Gastroesophageal sphincter (tissue), 4 donors: ENCODE measurements around the gene DNAI2. TPM values are rescaled to one million over a fixed set of nuclear protein-coding genes. Genes with fewer than 3 reads are reported as not detected.

Experiments
- ATAC-seq: fragments of 150-250 bp; one replicate; pipeline ENCODE4 v1.9.1; 2016; ENCODE audit warnings: mild to moderate bottlenecking, moderate library complexity
- H3K27ac ChIP-seq, 4 donors: fragments of 200-600 bp; sonication (generic) in 3 of 4; 1 replicate in 3 of 4; 2 replicates in 1 of 4; pipeline ENCODE4 v1.5.1; 2016 to 2019
- H3K27me3 ChIP-seq: fragments of 200-600 bp; sonication (generic); one replicate; pipeline ENCODE4 v1.5.1; 2019
- H3K36me3 ChIP-seq, 2 donors: fragments of 200-600 bp; sonication (generic); one replicate each; pipeline ENCODE4 v1.5.1; 2019; ENCODE audit warnings: control low read depth in 1 of 2
- H3K4me1 ChIP-seq, 3 donors: fragments of 200-600 bp; sonication (generic); 1 replicate in 2 of 3; 2 replicates in 1 of 3; pipeline ENCODE4 v1.5.1; 2016 to 2019; ENCODE audit warnings: control low read depth in 2 of 3
- H3K4me3 ChIP-seq, 2 donors: fragments of 200-600 bp; sonication (generic); one replicate each; pipeline ENCODE4 v1.5.1; 2019; ENCODE audit warnings: mild to moderate bottlenecking in 1 of 2, moderate library complexity in 1 of 2
- H3K9me3 ChIP-seq, 3 donors: fragments of 200-600 bp; sonication (generic); one replicate each; pipeline ENCODE4 v1.5.1; 2017 to 2019; ENCODE audit warnings: control low read depth in 2 of 3
- CTCF ChIP-seq, 4 experiments: fragments of 200-600 bp in 2 of 4; fragments of 450-650 bp in 2 of 4; sonication (generic) in 1 of 4; IDR thresholded peaks; one replicate each; pipeline ENCODE4 v1.5.1; 2017 to 2019; ENCODE audit warnings: antibody characterized with exemption in 4 of 4, mild to moderate bottlenecking in 2 of 4, moderate library complexity in 2 of 4
- EP300 ChIP-seq: sonication (generic); formaldehyde crosslinking; IDR thresholded peaks from one replicate; pipeline ENCODE4 v1.6.1; 2017; ENCODE audit warnings: antibody characterized with exemption, mild to moderate bottlenecking
- POLR2A ChIP-seq, 2 donors: fragments of 450-650 bp; IDR thresholded peaks; one replicate each; pipeline ENCODE4 v1.6.1; 2017; ENCODE audit warnings: antibody characterized with exemption in 2 of 2, mild to moderate bottlenecking in 2 of 2, moderate library complexity in 1 of 2
- POLR2AphosphoS5 ChIP-seq: sonication (generic); formaldehyde crosslinking; IDR thresholded peaks from one replicate; pipeline ENCODE4 v1.6.1; 2017; ENCODE audit warnings: antibody characterized with exemption
- WGBS, 2 donors: methylation state at CpG; one replicate each; pipeline ENCODE4 v1.1.5; 2018; ENCODE audit warnings: low coverage in 1 of 2; 5-methylcytosine and 5-hydroxymethylcytosine counted together
- total RNA-seq, 4 donors: library from RNA; depleted of rRNA; stranded (reverse); fragments of >200 nt; gene quantifications; one replicate each; pipeline ENCODE4 v1.1.0, GENCODE V29; 2016

The DNAI2 gene
- total RNA-seq, 4 donors from 2014 or later = not detected

- Histone ChIP-seq H3K4me3 (no peak overlapping the region), H3K27me3 (peaks cover 42% of the 10 kb centered on the region), H3K36me3 (no peaks in the 10 kb centered on the region), H3K4me1 (no peaks in the 10 kb centered on the region), H3K27ac (no peak overlapping the region), H3K9me3 (no peaks in the 10 kb centered on the region)
- ATAC-seq = no peak
- WGBS, 2 donors = 71 to 80% methylated on average over 6 to 7 of the region's 10 CpGs
- TF ChIP-seq EP300 = no peak
- no peak for TF ChIP-seq POLR2A (IDR thresholded peaks at IDR 0.05)
- TF ChIP-seq CTCF (IDR thresholded peaks at IDR 0.05) = no peak
- no peak for TF ChIP-seq POLR2AphosphoS5
Observed at GRCh38 chr17:74295625-74296547, 21.9 kb downstream of the DNAI2 start.

- no peak overlapping the region for H3K27ac ChIP-seq
- H3K27me3 ChIP-seq = peaks cover 47% of the 10 kb centered on the region
- no peaks in the 10 kb centered on the region for H3K9me3 ChIP-seq
- H3K36me3 ChIP-seq = no peaks in the 10 kb centered on the region
- no peak for TF ChIP-seq POLR2A (IDR thresholded peaks at IDR 0.05)
- TF ChIP-seq POLR2AphosphoS5 = no peak
- peak in 3 of 4 experiments; percentile 44 to 58 (median 51) for TF ChIP-seq CTCF (IDR thresholded peaks at IDR 0.05)
- no peak for TF ChIP-seq EP300
- H3K4me3 ChIP-seq = no peak overlapping the region
- ATAC-seq = no peak
- H3K4me1 ChIP-seq = no peaks in the 10 kb centered on the region
- 7 to 12% methylated on average over 3 to 5 of the region's 5 CpGs for WGBS, 2 donors
Observed at GRCh38 chr17:74296548-74296936, 22.5 kb downstream of the DNAI2 start.

GRCh38 chr17:74297941-74298340 lies 23.9 kb downstream of the DNAI2 start:
- TF ChIP-seq EP300 = no peak
- Histone ChIP-seq H3K27ac (no peak overlapping the region), H3K4me1 (no peaks in the 10 kb centered on the region), H3K27me3 (peaks cover 47% of the 10 kb centered on the region), H3K36me3 (no peaks in the 10 kb centered on the region), H3K4me3 (no peak overlapping the region), H3K9me3 (no peaks in the 10 kb centered on the region)
- WGBS, 2 donors = 54 to 100% methylated on average over 2 to 3 of the region's 4 CpGs
- no peak for ATAC-seq

GRCh38 chr17:74298778-74299177 lies 24.7 kb downstream of the DNAI2 start:
- Histone ChIP-seq H3K4me3 (no peak overlapping the region), H3K27me3 (peaks cover 47% of the 10 kb centered on the region), H3K27ac (no peak overlapping the region), H3K36me3 (no peaks in the 10 kb centered on the region), H3K9me3 (no peaks in the 10 kb centered on the region), H3K4me1 (no peaks in the 10 kb centered on the region)
- ATAC-seq = no peak
- TF ChIP-seq CTCF (IDR thresholded peaks at IDR 0.05) = no peak
- no peak for TF ChIP-seq EP300
- no peak for TF ChIP-seq POLR2AphosphoS5
- no peak for TF ChIP-seq POLR2A (IDR thresholded peaks at IDR 0.05)
- WGBS, 2 donors = 64 to 69% methylated on average over 6 to 7 of the region's 7 CpGs

- TF ChIP-seq POLR2A (IDR thresholded peaks at IDR 0.05) (no peak), EP300 (no peak), CTCF (IDR thresholded peaks at IDR 0.05) (no peak), POLR2AphosphoS5 (no peak)
- H3K27ac ChIP-seq = no peak overlapping the region
Observed at GRCh38 chr17:74299226-74300009, 25.4 kb downstream of the DNAI2 start.

More at GRCh38 chr17:74299226-74300009, 25.4 kb downstream of the DNAI2 start:
- ATAC-seq = no peak
- no peak overlapping the region for H3K4me3 ChIP-seq
- 40 to 76% methylated on average over 4 to 6 of the region's 11 CpGs for WGBS, 2 donors
- H3K9me3 ChIP-seq = peaks cover 0 to 3% (median 0%) of the 10 kb centered on the region in 3 donors
- no peaks in the 10 kb centered on the region for H3K4me1 ChIP-seq
- H3K36me3 ChIP-seq = no peaks in the 10 kb centered on the region
- H3K27me3 ChIP-seq = peaks cover 47% of the 10 kb centered on the region
